IPS DF 4.7 (cell line): ENCODE data around the gene RFX3.
A peak's percentile ranks its signal among the peaks of the same experiment; 100 is the strongest.

ENCODE experiments used
- DNase-seq: peaks from one replicate; pipeline ENCODE4 v3.0.0-alpha.2; 2013; ENCODE audit warnings: low spot score; ENCODE audit errors: extremely low read depth

The RFX3 gene

GRCh38 chr9:3525836-3526164 is at the start of gene RFX3:
TSS of gene RFX3 (minus strand) at chr9:3526001. CDS start at chr9:3395588, 130,413 bp downstream.
- peak; percentile 62 for DNase-seq

- no peak for DNase-seq
Measured at GRCh38 chr9:3571500-3571899, 45.7 kb upstream of the RFX3 start.

- DNase-seq, result no peak
Measured at GRCh38 chr9:3569529-3569928, 43.7 kb upstream of the RFX3 start.

GRCh38 chr9:3567988-3568387 is 42.2 kb upstream of the RFX3 start:
- no peak for DNase-seq

GRCh38 chr9:3553076-3553765 is 27.4 kb upstream of the RFX3 start:
- DNase-seq, result no peak

- no peak for DNase-seq
Measured at GRCh38 chr9:3549225-3549624, 23.4 kb upstream of the RFX3 start.

GRCh38 chr9:3548648-3549047 is 22.8 kb upstream of the RFX3 start:
- no peak for DNase-seq

GRCh38 chr9:3541206-3541605 is 15.4 kb upstream of the RFX3 start:
- no peak for DNase-seq

GRCh38 chr9:3534614-3535404 is 9.0 kb upstream of the RFX3 start:
- DNase-seq, result no peak

- no peak for DNase-seq
Measured at GRCh38 chr9:3532158-3532557, 6.4 kb upstream of the RFX3 start.

- no peak for DNase-seq
Measured at GRCh38 chr9:3528451-3528850, 2.6 kb upstream of the RFX3 start.

GRCh38 chr9:3526997-3527940 is 1.5 kb upstream of the RFX3 start:
- DNase-seq, result no peak

- DNase-seq, result no peak
Measured at GRCh38 chr9:3526165-3526996, 580 bp upstream of the RFX3 start.

GRCh38 chr9:3525096-3525835 is 535 bp downstream of the RFX3 start:
- DNase-seq, result no peak

- no peak for DNase-seq
Measured at GRCh38 chr9:3521966-3522365, 3.8 kb downstream of the RFX3 start.

GRCh38 chr9:3520564-3520963 is 5.2 kb downstream of the RFX3 start:
- no peak for DNase-seq

- no peak for DNase-seq
Measured at GRCh38 chr9:3517377-3518048, 8.3 kb downstream of the RFX3 start.

- no peak for DNase-seq
Measured at GRCh38 chr9:3516667-3517330, 9.0 kb downstream of the RFX3 start.

- no peak for DNase-seq
Measured at GRCh38 chr9:3515405-3515804, 10.4 kb downstream of the RFX3 start.
